HCT116 (cell line): ENCODE data around the gene TOP2B. TPM values are rescaled to one million over a fixed set of nuclear protein-coding genes. Genes with fewer than 3 reads are reported as not detected.

Source experiments
- ATAC-seq: fragments of 200-7000 bp; cut with Tn5 transposase; 2 replicates; pipeline ENCODE4 v1.9.1; 2020; ENCODE audit warnings: mild to moderate bottlenecking, moderate library complexity
- BruUV-seq: library from RNA; stranded (reverse); fragments of 400-500 nt; replicated peaks from 2 replicates; lab custom pipeline; 2021; lab: Mats Ljungman, UMichigan
- CTCF ChIA-PET: fragments of 300-600 bp; sonication (Branson Sonifier 250); formaldehyde crosslinking; loops from one replicate; lab custom pipeline; 2021; ENCODE audit warnings: antibody characterized with exemption; lab: Charles Lee
- POLR2A ChIA-PET: fragments of 300-600, 350-600 bp; sonication (Branson Sonifier 250); formaldehyde crosslinking; loops from one replicate; lab custom pipeline; 2021; ENCODE audit warnings: antibody characterized with exemption; lab: Charles Lee
- RAD21 ChIA-PET, 2 experiments: fragments of 300-600 bp; sonication (Branson Sonifier 250); formaldehyde crosslinking; loops; one replicate each; lab custom pipeline; 2023; ENCODE audit warnings: low total read pairs in 2 of 2; ENCODE audit not compliant: uncharacterized antibody in 2 of 2, unreplicated experiment in 2 of 2, low non-redundant PET in 1 of 2; lab: Charles Lee
- DNase-seq: peaks from one replicate; pipeline ENCODE4 v3.0.0-alpha.2; 2010; ENCODE audit warnings: low read depth, low spot score
- H2AFZ ChIP-seq: fragments of 200-600 bp; shearing (Covaris generic), sonication (generic); 2 replicates; pipeline ENCODE4 v1.6.1; 2017; ENCODE audit warnings: low read depth, mixed run types, mixed read lengths, antibody characterized with exemption, low read length; ENCODE audit not compliant: poor library complexity, severe bottlenecking
- H3K27ac ChIP-seq: 2 replicates; pipeline ENCODE4 v1.5.1; 2012; ENCODE audit warnings: low read depth, low read length
- H3K27me3 ChIP-seq: fragments of 200-600 bp; sonication (generic); 2 replicates; pipeline ENCODE4 v1.6.1; 2016; ENCODE audit warnings: mixed run types, low read length, mixed read lengths; ENCODE audit not compliant: insufficient read depth
- H3K36me3 ChIP-seq, 2 experiments: fragments of 200-500 bp in 1 of 2; fragments of 200-600 bp in 1 of 2; sonication (Bioruptor generic) in 1 of 2; sonication (generic) in 1 of 2; 2 replicates each; pipeline versions ENCODE4 v1.5.1 to v1.6.1; 2014 to 2016; ENCODE audit warnings: low read length in 2 of 2, inconsistent platforms in 1 of 2, mixed read lengths in 1 of 2, mixed run types in 1 of 2; ENCODE audit not compliant: insufficient read depth in 2 of 2, control insufficient read depth in 1 of 2
- H3K4me1 ChIP-seq, 2 experiments: fragments of 200-600 bp in 1 of 2; sonication (generic) in 1 of 2; 2 replicates each; pipeline versions ENCODE4 v1.5.1 to v1.6.1; 2012 to 2017; ENCODE audit warnings: low read length in 2 of 2, inconsistent platforms in 1 of 2, mild to moderate bottlenecking in 1 of 2, mixed read lengths in 1 of 2, mixed run types in 1 of 2, moderate library complexity in 1 of 2; ENCODE audit not compliant: insufficient read depth in 2 of 2, control insufficient read depth in 1 of 2
- H3K4me2 ChIP-seq: fragments of 200-600 bp; sonication (generic); 2 replicates; pipeline ENCODE4 v1.6.1; 2017; ENCODE audit warnings: mixed run types, low read length, mixed read lengths
- H3K4me3 ChIP-seq, 2 experiments: fragments of 200-600 bp in 1 of 2; sonication (generic) in 1 of 2; replicated peaks in 1 of 2; 2 replicates each; pipeline ENCODE4 v1.5.1; 2011 to 2016; ENCODE audit warnings: low read length in 2 of 2, control low read depth in 1 of 2, low read depth in 1 of 2, mild to moderate bottlenecking in 1 of 2, mixed read lengths in 1 of 2, mixed run types in 1 of 2
- H3K79me2 ChIP-seq: fragments of 200-600 bp; sonication (generic); 2 replicates; pipeline ENCODE4 v1.6.1; 2017; ENCODE audit warnings: mild to moderate bottlenecking, mixed run types, low read length, moderate library complexity, mixed read lengths; ENCODE audit not compliant: insufficient read depth
- H3K9ac ChIP-seq: fragments of 200-600 bp; sonication (generic); 2 replicates; pipeline ENCODE4 v1.6.1; 2016; ENCODE audit warnings: low read length, mixed read lengths
- H3K9me2 ChIP-seq: fragments of 200-600 bp; sonication (generic), shearing (Covaris generic); 2 replicates; pipeline ENCODE4 v1.6.1; 2017; ENCODE audit warnings: mixed run types, mild to moderate bottlenecking, moderate library complexity; ENCODE audit not compliant: insufficient read depth
- H3K9me3 ChIP-seq, 2 experiments: fragments of 200-500 bp in 1 of 2; fragments of 200-600 bp in 1 of 2; sonication (Bioruptor generic) in 1 of 2; sonication (generic) in 1 of 2; 2 replicates each; pipeline ENCODE4 v1.6.1; 2014 to 2017; ENCODE audit warnings: low read length in 2 of 2, mixed read lengths in 2 of 2, inconsistent platforms in 1 of 2, low read depth in 1 of 2, mild to moderate bottlenecking in 1 of 2, mixed run types in 1 of 2, moderate library complexity in 1 of 2; ENCODE audit not compliant: control insufficient read depth in 1 of 2, insufficient read depth in 1 of 2
- H4K20me1 ChIP-seq: fragments of 200-600 bp; sonication (generic), shearing (Covaris generic); 2 replicates; pipeline ENCODE4 v1.6.1; 2017; ENCODE audit warnings: mixed run types, mild to moderate bottlenecking, moderate library complexity; ENCODE audit not compliant: insufficient read depth
- ATF3 ChIP-seq: IDR thresholded peaks from 2 replicates; pipeline ENCODE4 v1.6.1; 2012
- CTCF ChIP-seq, 3 experiments: fragments of 200-600 bp in 1 of 3; sonication (generic) in 1 of 3; IDR thresholded peaks in 2 of 3; conservative IDR thresholded peaks in 1 of 3; 2 replicates each; pipeline ENCODE4 v1.5.1; 2012 to 2017; ENCODE audit warnings: low read depth in 2 of 3, low read length in 2 of 3, antibody characterized with exemption in 1 of 3, borderline replicate concordance in 1 of 3, control low read depth in 1 of 3, mild to moderate bottlenecking in 1 of 3, mixed read lengths in 1 of 3, mixed run types in 1 of 3, moderate library complexity in 1 of 3; ENCODE audit not compliant: insufficient read depth in 1 of 3
- EGR1 ChIP-seq: IDR thresholded peaks from 2 replicates; pipeline ENCODE4 v1.6.1; 2012; ENCODE audit warnings: low read depth
- ELF1 ChIP-seq: IDR thresholded peaks from 2 replicates; pipeline ENCODE4 v1.6.1; 2012; ENCODE audit warnings: low read depth, borderline replicate concordance
- EZH2 ChIP-seq: fragments of 200-600 bp; sonication (generic); IDR thresholded peaks from 2 replicates; pipeline ENCODE4 v1.6.1; 2017; ENCODE audit warnings: antibody characterized with exemption, mixed run types
- EZH2phosphoT487 ChIP-seq: fragments of 200-600 bp; IDR thresholded peaks from 2 replicates; pipeline ENCODE4 v1.6.1; 2018; ENCODE audit warnings: antibody characterized with exemption, borderline replicate concordance
- FOSL1 ChIP-seq: IDR thresholded peaks from 2 replicates; pipeline ENCODE4 v1.6.1; 2012; ENCODE audit warnings: low read depth
- JUND ChIP-seq: IDR thresholded peaks from 2 replicates; pipeline ENCODE4 v1.6.1; 2012
- MAX ChIP-seq: IDR thresholded peaks from 2 replicates; pipeline ENCODE4 v1.6.1; 2012
- POLR2A ChIP-seq: IDR thresholded peaks from 2 replicates; pipeline ENCODE4 v1.7.0; 2011; ENCODE audit warnings: borderline replicate concordance; ENCODE audit not compliant: insufficient read depth, insufficient read length; ENCODE audit errors: extremely low read depth
- POLR2AphosphoS5 ChIP-seq: IDR thresholded peaks from 2 replicates; pipeline ENCODE4 v1.6.1; 2011; ENCODE audit warnings: mild to moderate bottlenecking, low read depth, low read length, moderate library complexity
- RAD21 ChIP-seq: IDR thresholded peaks from 2 replicates; pipeline ENCODE4 v1.6.1; 2012; ENCODE audit warnings: low read depth, mild to moderate bottlenecking
- REST ChIP-seq: IDR thresholded peaks from 2 replicates; pipeline ENCODE4 v1.6.1; 2012; ENCODE audit warnings: low read depth
- SIN3A ChIP-seq: IDR thresholded peaks from 2 replicates; pipeline ENCODE4 v1.6.1; 2012; ENCODE audit warnings: low read depth
- SP1 ChIP-seq: IDR thresholded peaks from 2 replicates; pipeline ENCODE4 v1.6.1; 2012; ENCODE audit warnings: low read depth
- SRF ChIP-seq: IDR thresholded peaks from 2 replicates; pipeline ENCODE4 v1.6.1; 2012; ENCODE audit warnings: low read depth
- TCF7L2 ChIP-seq: IDR thresholded peaks from 2 replicates; pipeline ENCODE4 v1.7.0; 2011; ENCODE audit warnings: borderline replicate concordance, inconsistent platforms; ENCODE audit not compliant: insufficient read depth, insufficient read length; ENCODE audit errors: extremely low read depth
- YY1 ChIP-seq: IDR thresholded peaks from 2 replicates; pipeline ENCODE4 v1.6.1; 2011; ENCODE audit warnings: low read length, low read depth, moderate library complexity, mild to moderate bottlenecking; ENCODE audit not compliant: insufficient replicate concordance; ENCODE audit errors: extremely low read depth
- ZBTB33 ChIP-seq: IDR thresholded peaks from 2 replicates; pipeline ENCODE4 v1.6.1; 2011; ENCODE audit warnings: mild to moderate bottlenecking, low read length, moderate library complexity; ENCODE audit not compliant: insufficient replicate concordance; ENCODE audit errors: extremely low read depth
- ZNF274 ChIP-seq: fragments of 200-500 bp; sonication (Bioruptor generic); IDR thresholded peaks from 2 replicates; pipeline ENCODE4 v1.6.1; 2014; ENCODE audit warnings: mild to moderate bottlenecking, low read depth, low read length, inconsistent platforms
- intact Hi-C: fragments of 100-400 bp; cut with micrococcal nuclease; formaldehyde crosslinking; loops from 2 replicates; pipeline ENCODE4 v1.10.0; 2022
- total RNA-seq: library from RNA; stranded (reverse); gene quantifications from one replicate; pipeline ENCODE4 v1.2.1, GENCODE V29; 2021; ENCODE audit not compliant: unreplicated experiment

TOP2B gene
- total RNA-seq, 1 experiment from 2014 or later: 101 TPM

GRCh38 chr3:25611193-25611592 is 53.5 kb downstream of the TOP2B start:
- H2AFZ ChIP-seq: no peak overlapping the region
- H3K9me3 ChIP-seq: no peaks in the 10 kb centered on the region
- H4K20me1 ChIP-seq: no peaks in the 10 kb centered on the region
- intact Hi-C loops: no loop called here
- ChIA-PET POLR2A (no interaction called here), RAD21 (no interaction called here), CTCF (no interaction called here)
- H3K4me1 ChIP-seq: no peaks in the 10 kb centered on the region
- H3K4me2 ChIP-seq: no peak overlapping the region
- H3K27me3 ChIP-seq: no peaks in the 10 kb centered on the region
- DNase-seq: no peak
- no peaks in the 10 kb centered on the region for H3K9me2 ChIP-seq
- TF ChIP-seq EZH2phosphoT487 (no peak), REST (no peak), ELF1 (no peak), ZNF274 (no peak), JUND (no peak), TCF7L2 (no peak), ZBTB33 (no peak), ATF3 (no peak), POLR2A (no peak), RAD21 (no peak), EGR1 (no peak), YY1 (no peak), SIN3A (no peak), SP1 (no peak), EZH2 (no peak), SRF (no peak), MAX (no peak), FOSL1 (no peak), POLR2AphosphoS5 (no peak), CTCF (IDR thresholded peaks at IDR 0.05 in 2 of 3, conservative IDR thresholded peaks at IDR 0.05 in 1 of 3; ENCODE audit: borderline replicate concordance in 1 of 3, insufficient read depth in 1 of 3, low read depth in 2 of 3, low read length in 2 of 3) (no peak)
- H3K27ac ChIP-seq: no peak overlapping the region
- no peak overlapping the region for H3K4me3 ChIP-seq
- peaks cover 9 to 44% of the 10 kb centered on the region in 2 experiments for H3K36me3 ChIP-seq
- no peak for ATAC-seq
- BruUV-seq: no TSS peak
- H3K79me2 ChIP-seq: no peaks in the 10 kb centered on the region
- H3K9ac ChIP-seq: no peak overlapping the region
